Activated CD8-positive, alpha-beta T cell treated with anti-CD3 and anti-CD28 coated beads for 36 hours (primary cell): ENCODE data around the gene SEPTIN10. TPM values are rescaled to one million over a fixed set of nuclear protein-coding genes. Genes with fewer than 3 reads are reported as not detected.

Experiments used
- ATAC-seq: fragments of 200-7000 bp; cut with Tn5 transposase; one replicate; pipeline ENCODE4 v1.10.0; 2021; ENCODE audit warnings: mild to moderate bottlenecking, moderate library complexity
- CTCF ChIA-PET: fragments of 350-600 bp; sonication (Branson Sonifier 250); formaldehyde crosslinking; loops from one replicate; lab custom pipeline; 2021; ENCODE audit warnings: antibody characterized with exemption; lab: Charles Lee
- POLR2A ChIA-PET: fragments of 350-600 bp; sonication (Branson Sonifier 250); formaldehyde crosslinking; loops from one replicate; lab custom pipeline; 2021; ENCODE audit warnings: antibody characterized with exemption; lab: Charles Lee
- DNase-seq: peaks from one replicate; pipeline ENCODE4 v3.0.0-alpha.2; 2020
- H3K27ac Mint-ChIP-seq: one replicate; pipeline ENCODE4 v1.8.0; 2021; ENCODE audit warnings: mild to moderate bottlenecking, mixed read lengths
- H3K27me3 Mint-ChIP-seq: one replicate; pipeline ENCODE4 v1.8.0; 2021; ENCODE audit warnings: mixed read lengths
- H3K36me3 Mint-ChIP-seq: one replicate; pipeline ENCODE4 v1.8.0; 2021; ENCODE audit warnings: low read depth, mixed read lengths
- H3K4me1 Mint-ChIP-seq: one replicate; pipeline ENCODE4 v1.8.0; 2021; ENCODE audit warnings: low read depth, mixed read lengths
- H3K4me3 Mint-ChIP-seq: one replicate; pipeline ENCODE4 v1.8.0; 2021; ENCODE audit warnings: mild to moderate bottlenecking, moderate library complexity, mixed read lengths
- H3K9me3 Mint-ChIP-seq: one replicate; pipeline ENCODE4 v1.8.0; 2021; ENCODE audit warnings: mixed read lengths
- intact Hi-C: fragments of 100-400 bp; cut with micrococcal nuclease; formaldehyde crosslinking; loops from one replicate; pipeline ENCODE4 v1.10.0; 2022
- total RNA-seq, 2 experiments: library from RNA; stranded (reverse); gene quantifications; one replicate each; pipeline ENCODE4 v1.2.3, GENCODE V29; 2021
- TF ChIP-seq, protein P1 (sequence below): fragments of 200-600 bp; IDR thresholded peaks from one replicate; pipeline ENCODE4 v1.8.0; 2022; ENCODE audit warnings: antibody characterized with exemption, mild to moderate bottlenecking

The SEPTIN10 gene
- total RNA-seq, 2 experiments from 2014 or later = 0.49 to 0.86 TPM

- H3K4me3 Mint-ChIP-seq = no peak overlapping the region
- TF ChIP-seq, protein P1, sequence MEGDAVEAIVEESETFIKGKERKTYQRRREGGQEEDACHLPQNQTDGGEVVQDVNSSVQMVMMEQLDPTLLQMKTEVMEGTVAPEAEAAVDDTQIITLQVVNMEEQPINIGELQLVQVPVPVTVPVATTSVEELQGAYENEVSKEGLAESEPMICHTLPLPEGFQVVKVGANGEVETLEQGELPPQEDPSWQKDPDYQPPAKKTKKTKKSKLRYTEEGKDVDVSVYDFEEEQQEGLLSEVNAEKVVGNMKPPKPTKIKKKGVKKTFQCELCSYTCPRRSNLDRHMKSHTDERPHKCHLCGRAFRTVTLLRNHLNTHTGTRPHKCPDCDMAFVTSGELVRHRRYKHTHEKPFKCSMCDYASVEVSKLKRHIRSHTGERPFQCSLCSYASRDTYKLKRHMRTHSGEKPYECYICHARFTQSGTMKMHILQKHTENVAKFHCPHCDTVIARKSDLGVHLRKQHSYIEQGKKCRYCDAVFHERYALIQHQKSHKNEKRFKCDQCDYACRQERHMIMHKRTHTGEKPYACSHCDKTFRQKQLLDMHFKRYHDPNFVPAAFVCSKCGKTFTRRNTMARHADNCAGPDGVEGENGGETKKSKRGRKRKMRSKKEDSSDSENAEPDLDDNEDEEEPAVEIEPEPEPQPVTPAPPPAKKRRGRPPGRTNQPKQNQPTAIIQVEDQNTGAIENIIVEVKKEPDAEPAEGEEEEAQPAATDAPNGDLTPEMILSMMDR = no peak
- H3K9me3 Mint-ChIP-seq = no peaks in the 10 kb centered on the region
- H3K4me1 Mint-ChIP-seq = peaks cover 6% of the 10 kb centered on the region
- CTCF ChIA-PET = no interaction called here
- no peaks in the 10 kb centered on the region for H3K36me3 Mint-ChIP-seq
- peaks cover 5% of the 10 kb centered on the region for H3K27me3 Mint-ChIP-seq
- POLR2A ChIA-PET = no interaction called here
- H3K27ac Mint-ChIP-seq = no peak overlapping the region
- ATAC-seq = no peak
- intact Hi-C loops = no loop called here
- no peak for DNase-seq
Observed at GRCh38 chr2:109563288-109563687, 50.5 kb downstream of the SEPTIN10 start.

DNA sequence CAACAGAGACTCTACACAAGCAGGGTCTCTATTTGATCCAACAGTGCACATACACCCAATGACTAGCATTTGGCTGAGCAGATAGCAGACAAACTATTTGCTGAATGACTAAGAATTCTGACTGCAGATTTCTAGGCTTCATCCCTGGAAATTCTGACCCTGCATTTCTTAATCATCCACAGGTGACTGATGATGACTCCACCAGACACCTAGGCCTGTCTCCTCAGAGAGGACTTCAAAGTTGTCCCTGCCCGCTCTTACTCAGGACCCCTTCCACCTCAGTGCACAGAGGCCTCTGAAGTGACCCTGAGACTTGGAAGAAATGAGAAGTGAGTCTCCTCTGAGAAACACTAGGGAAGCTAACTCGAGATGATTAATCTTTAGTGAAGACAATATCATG, 51.3 kb downstream of the SEPTIN10 start:
- ChIA-PET POLR2A (no interaction called here), CTCF (interaction anchor here (4.1 kb wide), 1 partner anchor 16 kb away, joined by 33 read pairs; no protein-coding TSS in a partner anchor)
- intact Hi-C loops = no loop called here
- ATAC-seq = no peak
- DNase-seq = no peak
- H3K27me3 Mint-ChIP-seq = peaks cover 3% of the 10 kb centered on the region
- no peaks in the 10 kb centered on the region for H3K36me3 Mint-ChIP-seq
- no peaks in the 10 kb centered on the region for H3K9me3 Mint-ChIP-seq
- peaks cover 6% of the 10 kb centered on the region for H3K4me1 Mint-ChIP-seq
- no peak overlapping the region for H3K27ac Mint-ChIP-seq
- TF ChIP-seq, protein P1 = no peak
- H3K4me3 Mint-ChIP-seq = no peak overlapping the region

GRCh38 chr2:109560265-109560664, 53.5 kb downstream of the SEPTIN10 start:
- ChIA-PET POLR2A (no interaction called here), CTCF (interaction anchor here (0.6 to 4.1 kb wide), 3 partner anchors 12 to 130 kb away, joined by 3 to 33 read pairs (median 3); no protein-coding TSS in a partner anchor)
- H3K9me3 Mint-ChIP-seq = no peaks in the 10 kb centered on the region
- DNase-seq = no peak
- intact Hi-C loops = no loop called here
- TF ChIP-seq, protein P1 = no peak
- ATAC-seq = no peak
- peaks cover 6% of the 10 kb centered on the region for H3K4me1 Mint-ChIP-seq
- no peak overlapping the region for H3K27ac Mint-ChIP-seq
- H3K4me3 Mint-ChIP-seq = no peak overlapping the region
- H3K27me3 Mint-ChIP-seq = peaks cover 1% of the 10 kb centered on the region
- H3K36me3 Mint-ChIP-seq = no peaks in the 10 kb centered on the region

GRCh38 chr2:109558076-109558882, 55.5 kb downstream of the SEPTIN10 start:
- CTCF ChIA-PET = interaction anchor here (4.1 kb wide), 1 partner anchor 12 kb away, joined by 33 read pairs; no protein-coding TSS in a partner anchor
- intact Hi-C loops = no loop called here
- peak overlapping the region; percentile 26 for H3K27ac Mint-ChIP-seq
- H3K4me3 Mint-ChIP-seq = no peak overlapping the region
- no peaks in the 10 kb centered on the region for H3K9me3 Mint-ChIP-seq
- DNase-seq (peak; percentile 35), ATAC-seq (peak; percentile 68)
- TF ChIP-seq, protein P1 = no peak
- POLR2A ChIA-PET = interaction anchor here (0.5 kb wide), 1 partner anchor 633 kb away, joined by 3 read pairs; no protein-coding TSS in a partner anchor
- peaks cover 10% of the 10 kb centered on the region for H3K4me1 Mint-ChIP-seq
- no peaks in the 10 kb centered on the region for H3K36me3 Mint-ChIP-seq
- H3K27me3 Mint-ChIP-seq = peaks cover 1% of the 10 kb centered on the region

GRCh38 chr2:109557309-109557708, 56.5 kb downstream of the SEPTIN10 start:
- DNase-seq = no peak
- ChIA-PET CTCF (interaction anchor here (0.9 kb wide), 1 partner anchor 10 kb away, joined by 5 read pairs; no protein-coding TSS in a partner anchor), POLR2A (no interaction called here)
- H3K4me1 Mint-ChIP-seq = peaks cover 10% of the 10 kb centered on the region
- intact Hi-C loops = no loop called here
- H3K36me3 Mint-ChIP-seq = no peaks in the 10 kb centered on the region
- H3K27me3 Mint-ChIP-seq = peaks cover 1% of the 10 kb centered on the region
- TF ChIP-seq, protein P1 = no peak
- no peak for ATAC-seq
- H3K4me3 Mint-ChIP-seq = no peak overlapping the region
- no peak overlapping the region for H3K27ac Mint-ChIP-seq
- H3K9me3 Mint-ChIP-seq = no peaks in the 10 kb centered on the region
